ENCODE results near the gene PKP4. TPM values are rescaled to one million over a fixed set of nuclear protein-coding genes. Genes with fewer than 3 reads are reported as not detected.

Gene PKP4
- total RNA-seq, 1 experiment from 2014 or later = 67.7 TPM

- H3K4me3 ChIP-seq (ENCODE audit: low read depth, low read length, poor library complexity, severe bottlenecking) = no peak overlapping the region
- POLR2A ChIA-PET (ENCODE audit: low non-redundant PET) = no interaction called here
- no peaks in the 10 kb centered on the region for H3K4me1 ChIP-seq (ENCODE audit: insufficient read depth, low read length, poor library complexity, severe bottlenecking)
- intact Hi-C loops (cut with micrococcal nuclease; ENCODE audit: unreplicated experiment) = no loop called here
- CTCF ChIA-PET = no interaction called here
- no peaks in the 10 kb centered on the region for H3K27me3 ChIP-seq (replicated peaks; ENCODE audit: insufficient read depth, low read depth, low read length, poor library complexity)
- no peak for DNase-seq (ENCODE audit: low spot score)
- no peak for TF ChIP-seq EZH2 (IDR thresholded peaks at IDR 0.05; ENCODE audit: borderline replicate concordance, low read depth, low read length, poor library complexity, severe bottlenecking)
- TF ChIP-seq, protein P1, sequence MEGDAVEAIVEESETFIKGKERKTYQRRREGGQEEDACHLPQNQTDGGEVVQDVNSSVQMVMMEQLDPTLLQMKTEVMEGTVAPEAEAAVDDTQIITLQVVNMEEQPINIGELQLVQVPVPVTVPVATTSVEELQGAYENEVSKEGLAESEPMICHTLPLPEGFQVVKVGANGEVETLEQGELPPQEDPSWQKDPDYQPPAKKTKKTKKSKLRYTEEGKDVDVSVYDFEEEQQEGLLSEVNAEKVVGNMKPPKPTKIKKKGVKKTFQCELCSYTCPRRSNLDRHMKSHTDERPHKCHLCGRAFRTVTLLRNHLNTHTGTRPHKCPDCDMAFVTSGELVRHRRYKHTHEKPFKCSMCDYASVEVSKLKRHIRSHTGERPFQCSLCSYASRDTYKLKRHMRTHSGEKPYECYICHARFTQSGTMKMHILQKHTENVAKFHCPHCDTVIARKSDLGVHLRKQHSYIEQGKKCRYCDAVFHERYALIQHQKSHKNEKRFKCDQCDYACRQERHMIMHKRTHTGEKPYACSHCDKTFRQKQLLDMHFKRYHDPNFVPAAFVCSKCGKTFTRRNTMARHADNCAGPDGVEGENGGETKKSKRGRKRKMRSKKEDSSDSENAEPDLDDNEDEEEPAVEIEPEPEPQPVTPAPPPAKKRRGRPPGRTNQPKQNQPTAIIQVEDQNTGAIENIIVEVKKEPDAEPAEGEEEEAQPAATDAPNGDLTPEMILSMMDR (conservative IDR thresholded peaks at IDR 0.05; ENCODE audit: low read depth, low read length) = no peak
- BruUV-seq (replicated peaks) = no TSS peak
- H3K27ac ChIP-seq (ENCODE audit: low read depth, low read length, poor library complexity, severe bottlenecking) = no peak overlapping the region
- no peaks in the 10 kb centered on the region for H3K9me3 ChIP-seq (ENCODE audit: low read depth, low read length, poor library complexity, severe bottlenecking)
- H3K36me3 ChIP-seq (ENCODE audit: insufficient read depth, low read length, poor library complexity, severe bottlenecking) = no peaks in the 10 kb centered on the region
Measured at GRCh38 chr2:158726911-158727592, 270.3 kb downstream of the PKP4 start.

DNA sequence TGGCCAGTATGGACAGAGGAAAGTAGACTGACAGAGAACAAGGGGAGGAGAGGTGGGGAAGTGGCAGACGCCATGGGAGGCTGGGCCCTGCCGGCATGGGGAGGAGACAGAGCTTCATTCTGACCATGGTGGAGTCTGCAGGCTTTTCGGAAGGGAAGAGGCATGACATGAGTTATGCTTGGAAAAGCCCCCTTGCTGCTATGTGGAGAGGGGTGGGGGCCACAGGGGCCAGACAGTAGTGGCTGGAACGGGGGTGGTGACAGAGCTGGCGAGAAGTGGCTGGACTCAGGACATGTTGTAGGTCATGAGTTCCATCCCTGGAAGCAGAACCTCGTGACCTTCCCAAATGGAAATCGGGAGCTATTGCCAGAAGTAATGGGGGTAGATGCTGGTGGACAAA is 271.7 kb downstream of the PKP4 start:
- Histone ChIP-seq H3K4me1 (ENCODE audit: insufficient read depth, low read length, poor library complexity, severe bottlenecking) (no peaks in the 10 kb centered on the region), H3K27me3 (replicated peaks; ENCODE audit: insufficient read depth, low read depth, low read length, poor library complexity) (no peaks in the 10 kb centered on the region), H3K27ac (ENCODE audit: low read depth, low read length, poor library complexity, severe bottlenecking) (no peak overlapping the region), H3K4me3 (ENCODE audit: low read depth, low read length, poor library complexity, severe bottlenecking) (no peak overlapping the region), H3K36me3 (ENCODE audit: insufficient read depth, low read length, poor library complexity, severe bottlenecking) (no peaks in the 10 kb centered on the region), H3K9me3 (ENCODE audit: low read depth, low read length, poor library complexity, severe bottlenecking) (no peaks in the 10 kb centered on the region)
- ChIA-PET CTCF (no interaction called here), POLR2A (ENCODE audit: low non-redundant PET) (no interaction called here)
- no peak for TF ChIP-seq EZH2 (IDR thresholded peaks at IDR 0.05; ENCODE audit: borderline replicate concordance, low read depth, low read length, poor library complexity, severe bottlenecking)
- TF ChIP-seq, protein P1 (conservative IDR thresholded peaks at IDR 0.05; ENCODE audit: low read depth, low read length) = no peak
- BruUV-seq (replicated peaks) = no TSS peak
- intact Hi-C loops (cut with micrococcal nuclease; ENCODE audit: unreplicated experiment) = no loop called here
- no peak for DNase-seq (ENCODE audit: low spot score)

- Histone ChIP-seq H3K36me3 (ENCODE audit: insufficient read depth, low read length, poor library complexity, severe bottlenecking) (no peaks in the 10 kb centered on the region), H3K4me1 (ENCODE audit: insufficient read depth, low read length, poor library complexity, severe bottlenecking) (no peaks in the 10 kb centered on the region), H3K27me3 (replicated peaks; ENCODE audit: insufficient read depth, low read depth, low read length, poor library complexity) (no peaks in the 10 kb centered on the region), H3K4me3 (ENCODE audit: low read depth, low read length, poor library complexity, severe bottlenecking) (no peak overlapping the region), H3K9me3 (ENCODE audit: low read depth, low read length, poor library complexity, severe bottlenecking) (no peaks in the 10 kb centered on the region), H3K27ac (ENCODE audit: low read depth, low read length, poor library complexity, severe bottlenecking) (no peak overlapping the region)
- ChIA-PET CTCF (no interaction called here), POLR2A (ENCODE audit: low non-redundant PET) (no interaction called here)
- no peak for TF ChIP-seq EZH2 (IDR thresholded peaks at IDR 0.05; ENCODE audit: borderline replicate concordance, low read depth, low read length, poor library complexity, severe bottlenecking)
- TF ChIP-seq, protein P1 (conservative IDR thresholded peaks at IDR 0.05; ENCODE audit: low read depth, low read length) = no peak
- no TSS peak for BruUV-seq (replicated peaks)
- intact Hi-C loops (cut with micrococcal nuclease; ENCODE audit: unreplicated experiment) = no loop called here
- DNase-seq (ENCODE audit: low spot score) = no peak
Measured at GRCh38 chr2:158729451-158729850, 272.7 kb downstream of the PKP4 start.

Data from A673 (cell line).